Kidney (tissue), 14 donors: ENCODE results near the gene CACNB4. TPM values are rescaled to one million over a fixed set of nuclear protein-coding genes. Genes with fewer than 3 reads are reported as not detected.

Source experiments
- DNase-seq, 5 donors: peaks; one replicate each; pipeline ENCODE4 v3.0.0-alpha.2; 2013 to 2020
- FAIRE-seq: peaks from 2 replicates; lab custom pipeline; 2012; peaks lifted over from hg19 to GRCh38; lab: Jason Lieb, UNC
- H3K27ac ChIP-seq, 2 donors: one replicate each; pipeline ENCODE4 v1.7.0; 2013; ENCODE audit warnings: low read depth in 2 of 2, low read length in 2 of 2, inconsistent platforms in 1 of 2
- H3K27me3 ChIP-seq: one replicate; pipeline ENCODE4 v1.7.1; 2013; ENCODE audit warnings: low read length, inconsistent platforms; ENCODE audit not compliant: control insufficient read depth, insufficient read depth
- H3K36me3 ChIP-seq, 3 donors: one replicate each; pipeline versions ENCODE4 v1.7.0 to v1.7.1; 2013; ENCODE audit warnings: low read length in 3 of 3, control low read depth in 1 of 3, inconsistent platforms in 1 of 3; ENCODE audit not compliant: insufficient read depth in 3 of 3, control insufficient read depth in 2 of 3
- H3K4me1 ChIP-seq, 3 donors: one replicate each; pipeline versions ENCODE4 v1.7.0 to v1.7.1; 2013; ENCODE audit warnings: low read length in 3 of 3, inconsistent platforms in 1 of 3, low read depth in 1 of 3; ENCODE audit not compliant: control insufficient read depth in 2 of 3, insufficient read depth in 2 of 3
- H3K4me3 ChIP-seq, 3 donors: one replicate each; pipeline versions ENCODE4 v1.7.0 to v1.8.1; 2013; ENCODE audit warnings: low read length in 3 of 3, control low read depth in 1 of 3, inconsistent platforms in 1 of 3
- H3K9ac ChIP-seq, 3 donors: one replicate each; pipeline versions ENCODE4 v1.7.0 to v1.7.1; 2013; ENCODE audit warnings: low read length in 3 of 3, control low read depth in 1 of 3, inconsistent platforms in 1 of 3
- H3K9me3 ChIP-seq, 3 donors: one replicate each; pipeline versions ENCODE4 v1.7.0 to v1.7.1; 2013; ENCODE audit warnings: low read length in 3 of 3, control low read depth in 1 of 3, inconsistent platforms in 1 of 3; ENCODE audit not compliant: control insufficient read depth in 2 of 3, insufficient read depth in 1 of 3
- intact Hi-C: fragments of 100-400 bp; cut with DNase I; formaldehyde crosslinking; loops from one replicate; pipeline ENCODE4 v1.11.1; 2022
- polyA plus RNA-seq: library from polyadenylated mRNA; stranded (reverse); fragments of 350-450 nt; fragmentation: Illumina TruSeq; extraction: RNeasy Lipid Tissue Mini Kit (QIAGEN cat#74804); gene quantifications from one replicate; pipeline ENCODE4 v1.2.3, GENCODE V29; 2014; ENCODE audit warnings: low read depth, low replicate concordance; ENCODE audit not compliant: insufficient read depth
- total RNA-seq: library from RNA; stranded (reverse); fragmentation: NEBNext Ultra II Directional; extraction: Animal tissue kit (Norgen Biotek cat#: 25700); gene quantifications from one replicate; pipeline ENCODE4 v1.2.1, GENCODE V29; 2021
- TF ChIP-seq, protein P1 (sequence below): IDR thresholded peaks from 3 replicates; pipeline ENCODE4 v1.5.1; 2012; ENCODE audit warnings: mild to moderate bottlenecking, moderate library complexity, borderline replicate concordance; ENCODE audit not compliant: insufficient read depth; ENCODE audit errors: extremely low read depth
- donor health status: control.
- donor health status: control.
- donor health status: control.
- donor health status: control.
- donor health status: control.
- donor health status: DM: yes; HTN: yes; CAD: no.
- donor health status: Normal renal cell carcinoma (clear cell type).

Gene CACNB4
- total and polyA plus RNA-seq, 2 donors from 2014 or later = 1.3 to 2.2 TPM

DNA sequence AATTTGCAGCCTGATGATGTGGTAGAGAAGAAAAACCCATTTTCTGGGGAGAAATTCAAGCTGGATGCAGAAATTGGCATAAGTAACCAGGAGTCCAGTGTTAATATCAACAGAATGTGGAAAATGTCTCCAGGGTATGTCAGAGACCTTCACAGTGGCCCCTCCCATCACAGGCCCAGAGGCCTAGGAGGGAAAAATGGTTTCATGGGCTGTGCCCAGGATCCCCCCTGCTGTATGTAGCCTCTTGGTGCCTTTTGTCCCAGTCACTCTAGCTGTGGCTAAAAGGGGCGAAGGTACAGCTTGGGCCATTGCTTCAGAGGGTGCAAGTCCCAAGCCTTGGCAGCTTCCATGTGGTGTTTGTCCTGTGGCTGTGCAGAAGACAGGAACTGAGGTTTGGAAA lies 40.2 kb downstream of the CACNB4 start:
- no peaks in the 10 kb centered on the region for H3K36me3 ChIP-seq
- intact Hi-C loops = no loop called here
- TF ChIP-seq, protein P1, sequence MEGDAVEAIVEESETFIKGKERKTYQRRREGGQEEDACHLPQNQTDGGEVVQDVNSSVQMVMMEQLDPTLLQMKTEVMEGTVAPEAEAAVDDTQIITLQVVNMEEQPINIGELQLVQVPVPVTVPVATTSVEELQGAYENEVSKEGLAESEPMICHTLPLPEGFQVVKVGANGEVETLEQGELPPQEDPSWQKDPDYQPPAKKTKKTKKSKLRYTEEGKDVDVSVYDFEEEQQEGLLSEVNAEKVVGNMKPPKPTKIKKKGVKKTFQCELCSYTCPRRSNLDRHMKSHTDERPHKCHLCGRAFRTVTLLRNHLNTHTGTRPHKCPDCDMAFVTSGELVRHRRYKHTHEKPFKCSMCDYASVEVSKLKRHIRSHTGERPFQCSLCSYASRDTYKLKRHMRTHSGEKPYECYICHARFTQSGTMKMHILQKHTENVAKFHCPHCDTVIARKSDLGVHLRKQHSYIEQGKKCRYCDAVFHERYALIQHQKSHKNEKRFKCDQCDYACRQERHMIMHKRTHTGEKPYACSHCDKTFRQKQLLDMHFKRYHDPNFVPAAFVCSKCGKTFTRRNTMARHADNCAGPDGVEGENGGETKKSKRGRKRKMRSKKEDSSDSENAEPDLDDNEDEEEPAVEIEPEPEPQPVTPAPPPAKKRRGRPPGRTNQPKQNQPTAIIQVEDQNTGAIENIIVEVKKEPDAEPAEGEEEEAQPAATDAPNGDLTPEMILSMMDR = no peak
- no peaks in the 10 kb centered on the region for H3K27me3 ChIP-seq
- no peak for FAIRE-seq
- no peaks in the 10 kb centered on the region for H3K4me1 ChIP-seq
- H3K9ac ChIP-seq = no peak overlapping the region
- DNase-seq = no peak
- H3K9me3 ChIP-seq = no peaks in the 10 kb centered on the region
- no peak overlapping the region for H3K4me3 ChIP-seq
- no peak overlapping the region for H3K27ac ChIP-seq

DNA sequence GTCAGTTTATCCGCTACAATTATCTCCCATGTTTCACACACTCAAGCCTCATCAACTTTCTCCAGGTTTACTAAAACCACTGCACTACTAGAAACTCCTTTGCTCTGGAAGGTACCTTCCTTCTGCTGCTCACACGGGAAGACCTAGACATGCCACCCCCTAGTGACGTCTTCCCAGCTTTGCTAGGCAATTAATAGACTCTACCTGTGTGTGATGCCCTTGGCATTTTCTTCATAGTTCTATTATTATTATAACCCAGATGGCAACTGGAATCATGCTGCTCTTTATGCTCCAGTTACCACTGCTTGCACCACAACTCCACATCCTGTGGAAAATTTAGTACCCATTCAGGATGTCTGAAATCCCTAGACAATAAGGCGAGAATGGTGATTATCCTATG lies 42.4 kb downstream of the CACNB4 start:
- no peak overlapping the region for H3K4me3 ChIP-seq
- TF ChIP-seq, protein P1 = no peak
- intact Hi-C loops = no loop called here
- no peak overlapping the region for H3K27ac ChIP-seq
- FAIRE-seq = no peak
- no peaks in the 10 kb centered on the region for H3K4me1 ChIP-seq
- no peak for DNase-seq
- no peaks in the 10 kb centered on the region for H3K36me3 ChIP-seq
- H3K9ac ChIP-seq = no peak overlapping the region
- no peaks in the 10 kb centered on the region for H3K9me3 ChIP-seq
- no peaks in the 10 kb centered on the region for H3K27me3 ChIP-seq

DNA sequence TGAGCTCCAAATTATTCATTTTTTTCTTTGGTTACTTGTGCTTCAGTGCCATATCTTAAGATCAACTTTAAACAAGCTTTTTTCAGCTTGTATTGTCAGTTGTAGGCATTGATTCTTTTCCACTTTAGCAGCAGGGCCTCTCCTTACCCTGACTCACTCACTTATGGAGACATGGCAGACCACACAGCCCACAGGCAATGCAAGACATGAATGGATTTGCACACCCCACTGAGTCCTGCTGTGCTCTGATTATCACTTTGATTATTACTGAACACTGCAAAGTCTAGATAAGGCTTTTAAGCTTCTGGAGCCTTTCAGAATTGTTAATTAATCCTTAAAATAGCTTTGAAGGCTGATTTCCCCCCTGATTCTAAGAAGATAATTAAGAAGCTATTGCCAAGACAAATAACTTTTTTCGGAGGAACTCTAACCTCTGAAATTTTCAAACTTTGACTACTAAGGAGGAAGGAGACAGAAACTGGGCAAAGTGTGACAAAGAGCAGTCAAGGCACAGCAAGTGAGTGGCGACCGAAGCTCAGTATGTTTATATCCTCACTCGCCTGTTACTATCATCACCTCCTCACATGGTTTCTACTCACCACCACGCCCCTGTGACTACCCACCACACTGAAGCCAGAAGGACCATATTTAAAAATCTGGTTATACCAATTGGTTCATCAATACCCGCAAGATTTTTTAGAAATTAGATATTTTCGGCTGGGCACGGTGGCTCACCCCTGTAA lies 43.3 kb downstream of the CACNB4 start:
- intact Hi-C loops = no loop called here
- DNase-seq = no peak
- H3K9me3 ChIP-seq = no peaks in the 10 kb centered on the region
- TF ChIP-seq, protein P1 = no peak
- no peaks in the 10 kb centered on the region for H3K4me1 ChIP-seq
- H3K27me3 ChIP-seq = no peaks in the 10 kb centered on the region
- H3K9ac ChIP-seq = no peak overlapping the region
- no peaks in the 10 kb centered on the region for H3K36me3 ChIP-seq
- H3K4me3 ChIP-seq = no peak overlapping the region
- FAIRE-seq = no peak
- H3K27ac ChIP-seq = no peak overlapping the region
